Large intestine (tissue), 1 donor: ENCODE data around the gene MAPK12. TPM values are rescaled to one million over a fixed set of nuclear protein-coding genes. Genes with fewer than 3 reads are reported as not detected.

Source experiments
- polyA plus RNA-seq: library from polyadenylated mRNA; unstranded; fragments of 120-200 nt; gene quantifications from one replicate; pipeline ENCODE4 v1.2.1, GENCODE V29; 2013

The MAPK12 gene
- polyA plus RNA-seq, 1 donor = 7.6 TPM

Other genes starting within 250 kb of the MAPK12 start
- gene IL17REL, start 248.9 kb downstream of the MAPK12 start, polyA plus RNA-seq = 0.31 TPM
- gene TTLL8, start 203.4 kb downstream of the MAPK12 start, polyA plus RNA-seq = not detected
- 0.57 TPM for gene MLC1, start 176.3 kb downstream of the MAPK12 start, polyA plus RNA-seq
- gene MOV10L1, start 171.7 kb downstream of the MAPK12 start, polyA plus RNA-seq = 2.3 TPM
- 0.55 TPM for gene PANX2, start 91.0 kb downstream of the MAPK12 start, polyA plus RNA-seq
- gene TRABD, start 75.8 kb downstream of the MAPK12 start, polyA plus RNA-seq = 41.3 TPM
- gene SELENOO, start 60.7 kb downstream of the MAPK12 start, polyA plus RNA-seq = 44.4 TPM
- gene TUBGCP6, start 16.7 kb downstream of the MAPK12 start, polyA plus RNA-seq = 38.5 TPM
- 55.5 TPM for gene HDAC10, start 10.4 kb downstream of the MAPK12 start, polyA plus RNA-seq
- 5.1 TPM for gene MAPK11, start 8.7 kb upstream of the MAPK12 start, polyA plus RNA-seq
- gene PLXNB2, start 46.0 kb upstream of the MAPK12 start, polyA plus RNA-seq = 65.0 TPM
- gene DENND6B, start 65.3 kb upstream of the MAPK12 start, polyA plus RNA-seq = 7.1 TPM
- gene PPP6R2, start 81.6 kb upstream of the MAPK12 start, polyA plus RNA-seq = 46.9 TPM
- 37.5 TPM for gene SBF1, start 213.4 kb upstream of the MAPK12 start, polyA plus RNA-seq
- 11.2 TPM for gene ADM2, start 219.9 kb upstream of the MAPK12 start, polyA plus RNA-seq
- 0.60 TPM for gene MIOX, start 225.2 kb upstream of the MAPK12 start, polyA plus RNA-seq
- gene LMF2, start 246.0 kb upstream of the MAPK12 start, polyA plus RNA-seq = 48.8 TPM
- gene NCAPH2, start 246.5 kb upstream of the MAPK12 start, polyA plus RNA-seq = 31.2 TPM